CD4-positive, alpha-beta T cell treated with Interleukin-6 at 100 ng/mL for 8 hours (primary cell): ENCODE measurements around the gene LPP.

ENCODE experiments used
- DNase-seq: peaks from one replicate; pipeline ENCODE4 v3.0.0-alpha.2; 2020; ENCODE audit warnings: mixed read lengths, low spot score

LPP gene

DNA sequence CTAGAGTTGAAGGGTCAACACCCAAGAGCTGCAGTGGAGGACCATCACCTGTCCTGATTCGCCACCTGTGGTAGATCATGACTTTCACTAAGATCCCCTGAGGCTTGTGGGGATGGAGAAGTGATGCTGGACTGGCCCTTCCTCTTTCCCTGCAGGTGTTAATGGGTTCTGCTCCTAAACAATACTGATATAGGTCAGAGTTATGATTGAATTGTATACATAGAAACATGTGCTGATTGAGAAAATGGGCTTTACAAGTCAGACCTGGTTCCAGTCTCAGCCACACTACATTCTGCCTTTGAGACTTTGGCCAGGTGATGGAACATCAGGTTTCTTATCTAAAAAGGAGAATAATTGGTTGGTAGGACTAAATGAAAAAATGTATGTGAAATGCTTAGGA, 598.9 kb downstream of the LPP start:
- DNase-seq: no peak

DNA sequence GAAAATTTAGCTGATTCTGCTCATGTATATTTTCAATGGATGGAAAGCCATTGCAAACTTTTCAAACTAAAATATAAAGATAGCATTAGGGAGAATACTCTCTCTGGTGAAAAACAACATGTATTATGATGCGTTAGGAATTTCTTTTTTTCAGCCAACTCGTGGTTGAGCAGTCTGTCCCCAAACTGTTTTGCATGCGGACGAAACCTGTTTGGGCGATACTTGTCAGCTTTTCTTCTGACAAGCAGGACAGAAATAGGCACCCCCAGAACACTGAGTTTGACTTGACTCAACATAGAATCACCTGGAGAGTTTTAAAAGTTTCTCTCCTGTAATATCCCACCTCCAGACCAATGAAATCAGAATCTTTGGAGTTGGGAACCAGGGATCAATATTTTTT, 600.3 kb downstream of the LPP start:
- no peak for DNase-seq

DNA sequence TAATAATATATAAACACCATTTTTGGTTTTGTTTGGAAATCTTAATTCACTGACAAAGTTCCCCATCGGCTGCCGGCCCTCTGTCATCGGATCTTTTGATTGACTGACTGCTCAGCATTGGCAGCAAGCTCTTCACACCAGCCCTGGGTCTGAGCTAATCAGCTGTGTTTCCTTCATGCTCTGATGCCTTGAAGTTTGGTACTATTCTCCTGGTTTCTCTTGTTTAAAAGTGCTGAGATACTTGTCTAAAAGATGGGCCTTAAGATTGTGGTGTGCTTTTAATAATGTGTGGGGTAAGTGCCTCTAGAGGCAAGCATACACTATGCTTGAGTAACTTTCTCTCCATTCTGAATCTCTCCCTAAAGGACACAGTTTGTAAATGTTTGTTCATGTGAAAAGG, 602.3 kb downstream of the LPP start:
- DNase-seq: no peak

DNA sequence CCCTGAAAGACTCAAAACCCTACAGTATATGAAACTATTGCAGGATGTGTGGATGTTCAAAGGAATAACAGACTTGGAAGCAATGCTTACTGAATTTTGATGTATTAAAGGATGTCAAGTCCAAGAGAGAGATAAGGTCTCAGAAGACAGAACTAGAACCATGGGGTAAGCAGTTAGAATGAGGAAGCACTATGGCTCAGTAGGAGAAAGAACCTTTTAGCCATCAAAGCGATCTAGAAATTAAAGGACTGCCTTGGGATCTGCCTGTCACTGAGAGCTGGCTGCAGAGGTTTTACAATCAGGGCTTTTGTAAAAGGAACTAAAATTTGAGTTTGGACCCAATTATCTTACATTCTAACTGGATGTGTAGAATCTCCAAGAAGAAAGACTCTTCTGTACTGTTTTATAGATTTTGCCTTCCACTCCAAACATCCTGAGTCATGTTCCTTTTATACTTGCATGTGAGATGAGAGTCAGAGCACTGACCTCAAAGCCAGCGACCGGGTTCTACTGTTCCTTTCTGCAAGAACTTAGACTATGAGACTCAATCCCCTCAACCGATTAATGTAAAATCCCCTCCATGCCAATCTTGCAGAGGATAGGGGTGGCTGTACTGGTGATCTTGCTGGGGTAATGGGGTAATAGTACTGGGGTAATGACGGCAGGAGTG, 605.5 kb downstream of the LPP start:
- DNase-seq: no peak

DNA sequence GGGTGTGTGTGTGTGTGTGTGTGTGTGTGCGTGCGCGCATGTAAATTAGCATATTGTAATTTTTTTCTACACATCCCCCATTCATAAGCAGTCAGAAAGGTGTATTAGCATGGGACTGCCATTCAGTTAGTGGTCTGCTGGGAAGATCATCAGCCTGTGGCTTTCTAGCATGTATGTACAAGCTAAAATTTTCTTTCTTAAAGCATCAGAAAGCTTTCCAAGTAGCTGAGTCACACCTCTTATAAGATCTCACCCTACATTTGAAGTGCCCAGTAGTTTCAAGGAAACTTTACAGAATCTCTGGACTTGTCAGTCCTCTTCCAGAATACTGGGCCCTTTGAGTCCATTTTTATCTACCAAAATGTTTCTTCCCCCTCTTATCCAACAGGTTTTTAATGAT, 606.5 kb downstream of the LPP start:
- no peak for DNase-seq

DNA sequence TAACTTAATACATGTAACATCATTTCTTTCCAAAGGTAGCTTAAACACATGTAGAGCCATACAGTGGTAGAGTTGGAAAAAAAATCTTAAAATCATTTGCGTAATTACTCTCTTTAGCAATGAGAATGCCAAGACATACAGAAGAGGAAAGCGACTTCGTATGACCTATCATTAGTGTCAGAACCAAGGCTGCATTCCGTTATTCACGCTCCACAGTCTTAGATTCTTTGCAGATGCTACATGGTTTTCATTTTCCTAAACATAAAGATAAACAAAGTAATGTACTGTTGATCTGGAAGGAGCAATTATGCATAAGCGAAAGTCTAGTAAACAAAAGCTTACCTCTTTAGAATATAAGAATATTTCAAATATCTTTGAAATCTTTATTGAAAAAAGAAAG, 607.5 kb downstream of the LPP start:
- no peak for DNase-seq

DNA sequence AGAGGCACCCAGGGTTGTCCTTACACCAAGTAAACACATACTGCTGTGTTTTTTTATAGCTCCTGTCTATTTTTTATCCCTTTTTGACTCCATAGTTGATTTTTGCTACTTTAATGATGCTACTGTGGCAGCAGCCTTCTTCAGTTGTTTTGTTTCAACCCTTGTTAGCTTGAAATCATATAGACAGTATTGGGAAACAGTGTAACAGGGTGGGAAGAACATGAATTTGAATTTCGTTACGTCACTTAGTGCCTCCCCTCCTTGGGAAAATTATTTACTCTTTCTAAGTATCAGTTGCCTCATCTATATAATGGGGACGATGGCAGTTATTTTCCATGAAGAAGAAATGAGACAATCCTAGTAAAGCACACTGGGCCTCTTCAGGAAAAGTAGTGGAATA, 608.0 kb downstream of the LPP start:
- DNase-seq: no peak

DNA sequence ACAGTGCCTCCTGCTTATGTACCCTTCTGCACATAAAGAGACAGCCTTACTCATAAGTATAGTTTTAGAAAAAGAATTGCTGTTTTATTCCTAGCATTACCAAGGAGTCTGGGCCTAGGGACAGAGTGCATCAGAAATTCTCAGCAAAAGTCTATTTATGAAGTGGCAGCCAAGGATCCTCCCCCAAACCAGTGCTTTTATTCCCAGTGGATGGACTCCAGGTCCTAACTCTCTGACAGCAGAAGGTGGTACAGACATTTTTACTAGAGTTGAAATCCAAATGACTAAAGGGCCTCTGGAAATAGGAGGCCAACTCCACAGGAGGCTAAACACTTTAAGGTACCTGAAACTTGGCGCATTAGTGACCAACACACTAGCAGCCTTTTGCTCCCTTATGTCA, 610.7 kb downstream of the LPP start:
- no peak for DNase-seq

DNA sequence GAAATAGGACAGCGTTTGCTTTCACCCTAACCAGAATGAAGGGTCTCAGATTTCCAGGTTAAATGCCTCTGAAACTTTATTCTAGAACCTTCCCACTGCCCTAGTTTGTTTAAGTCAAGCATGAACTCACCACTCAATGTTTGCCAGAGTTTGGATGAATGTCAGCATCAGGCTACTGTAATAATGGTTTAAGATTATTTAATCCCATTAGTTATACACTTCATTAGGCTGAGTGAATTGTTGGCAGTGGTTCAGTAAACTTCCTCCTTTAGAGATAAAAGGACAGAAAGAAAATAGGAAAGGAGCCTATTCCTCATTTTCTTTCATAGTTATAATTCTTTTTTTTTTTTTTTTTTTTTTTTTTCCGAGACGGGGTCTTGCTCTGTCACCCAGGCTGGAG, 615.9 kb downstream of the LPP start:
- no peak for DNase-seq

DNA sequence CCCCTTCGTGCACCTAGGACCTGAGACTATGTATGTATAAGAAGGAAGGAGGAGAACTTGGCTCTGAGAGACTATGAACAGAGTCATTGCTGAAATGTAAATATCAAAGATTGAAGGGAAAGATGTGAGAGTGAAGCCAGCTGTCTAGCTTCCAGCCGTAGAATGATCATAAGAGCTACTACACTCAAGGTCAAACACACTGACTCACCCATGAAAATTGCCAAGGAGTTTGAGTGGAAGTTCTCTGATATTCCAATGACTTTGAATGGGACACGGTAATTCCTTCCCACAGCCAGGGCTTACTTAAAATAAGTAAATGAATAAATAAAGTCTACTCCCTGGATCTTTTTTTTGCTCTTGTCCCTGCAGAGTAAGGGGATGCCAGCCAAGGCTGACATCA, 618.9 kb downstream of the LPP start:
- no peak for DNase-seq

DNA sequence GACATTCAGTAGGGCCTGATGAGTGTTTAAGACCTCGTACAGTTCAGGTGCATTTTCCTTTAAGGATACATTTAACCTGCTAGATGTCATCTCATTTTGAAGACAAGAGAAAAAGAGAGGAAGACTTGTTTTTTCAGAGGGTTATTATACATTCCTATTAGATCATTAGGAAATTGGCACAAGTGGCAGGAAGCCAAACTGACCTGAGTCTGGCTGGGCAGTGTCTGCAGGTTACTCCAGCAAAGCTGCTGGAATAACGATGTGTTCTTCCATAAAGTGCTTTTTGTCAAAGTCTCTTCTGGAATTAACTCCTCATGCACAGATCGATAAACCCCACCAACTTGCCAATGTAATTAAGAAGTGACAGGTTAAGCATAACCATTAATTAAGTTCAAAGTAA, 621.5 kb downstream of the LPP start:
- no peak for DNase-seq

DNA sequence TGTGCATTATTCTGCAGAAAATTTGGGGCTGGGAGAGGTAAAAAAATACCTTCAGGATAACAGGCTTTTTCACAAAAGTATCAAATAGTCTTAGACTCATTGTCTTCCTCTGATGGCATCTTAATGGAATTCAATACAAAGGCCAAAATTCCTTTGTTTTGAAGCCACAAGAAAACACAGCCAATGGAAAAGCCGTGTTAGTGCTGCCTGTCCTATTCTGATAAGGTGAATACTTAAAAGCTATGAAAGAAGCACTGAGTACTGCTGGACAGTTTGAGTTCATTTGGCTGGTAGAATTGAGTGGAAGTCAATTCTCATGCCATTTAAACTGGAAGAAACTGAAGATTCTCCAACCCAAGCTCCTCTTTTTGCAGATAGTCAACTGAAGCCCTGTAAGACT, 622.5 kb downstream of the LPP start:
- DNase-seq: no peak

DNA sequence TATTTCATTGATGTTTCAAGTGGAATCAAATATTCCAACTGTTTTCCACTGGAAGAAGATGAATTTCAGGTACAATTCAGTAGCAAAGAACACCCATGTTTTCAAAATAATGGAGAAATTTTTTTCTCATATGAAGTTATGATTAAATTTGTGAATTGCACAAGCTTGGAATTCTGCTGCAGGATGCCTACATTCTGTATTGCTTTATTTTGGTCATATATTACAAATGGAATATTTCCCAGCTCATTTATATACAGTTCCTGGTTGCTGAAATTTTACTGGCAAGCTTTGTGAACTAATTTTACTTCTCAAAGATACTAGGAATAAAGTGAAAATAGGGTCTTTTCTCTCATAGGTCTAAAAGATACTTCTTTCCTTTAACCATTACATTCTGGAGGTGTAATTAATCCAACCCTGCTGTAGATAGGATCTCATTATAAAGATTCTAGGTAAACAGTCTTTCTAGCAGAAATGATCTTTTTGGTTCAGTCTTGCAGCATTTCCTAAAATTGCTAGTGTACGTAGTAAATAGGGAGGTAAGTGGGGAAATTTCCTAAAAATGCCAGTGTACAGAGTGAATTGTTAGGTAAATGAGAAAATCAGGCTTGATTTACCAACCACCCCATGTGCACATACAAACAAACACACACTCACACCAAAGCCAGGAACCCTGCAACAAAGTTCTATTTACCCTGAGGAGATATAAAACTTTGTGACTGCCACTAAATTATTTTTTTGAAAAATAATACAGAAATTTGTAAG, 624.3 kb downstream of the LPP start:
- no peak for DNase-seq

DNA sequence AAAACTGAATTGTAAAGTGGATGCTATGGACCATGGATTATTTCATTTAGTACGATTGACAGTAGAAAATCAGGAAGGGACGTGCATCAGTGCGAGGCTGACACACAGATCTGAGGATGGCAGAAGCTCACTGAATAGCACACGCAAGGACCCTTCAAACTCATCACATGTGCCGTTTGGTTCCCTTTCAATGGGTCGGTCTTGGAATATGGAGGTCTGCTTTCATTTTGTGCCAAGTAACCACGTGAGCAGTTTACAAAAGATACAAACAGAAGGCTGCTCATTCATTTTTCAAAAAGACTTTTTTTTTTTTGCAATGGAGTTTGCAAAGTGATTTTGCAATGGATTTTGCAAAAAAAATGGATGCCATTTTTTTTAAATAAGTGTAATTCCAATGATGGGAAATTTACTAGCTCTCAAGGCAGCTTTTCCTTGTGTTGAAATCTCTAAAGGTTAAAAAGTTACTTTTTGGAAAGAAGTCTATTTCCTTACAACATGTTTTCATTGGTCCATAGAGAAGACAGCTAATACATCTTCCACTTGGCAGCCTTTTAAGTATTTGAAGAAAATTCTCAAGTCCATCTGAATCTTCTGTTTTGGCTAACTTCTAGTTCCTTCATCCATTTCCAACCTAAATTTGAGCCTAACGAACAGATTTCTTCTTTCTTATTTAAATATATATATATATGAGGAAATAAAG, 625.5 kb downstream of the LPP start:
- DNase-seq: no peak

DNA sequence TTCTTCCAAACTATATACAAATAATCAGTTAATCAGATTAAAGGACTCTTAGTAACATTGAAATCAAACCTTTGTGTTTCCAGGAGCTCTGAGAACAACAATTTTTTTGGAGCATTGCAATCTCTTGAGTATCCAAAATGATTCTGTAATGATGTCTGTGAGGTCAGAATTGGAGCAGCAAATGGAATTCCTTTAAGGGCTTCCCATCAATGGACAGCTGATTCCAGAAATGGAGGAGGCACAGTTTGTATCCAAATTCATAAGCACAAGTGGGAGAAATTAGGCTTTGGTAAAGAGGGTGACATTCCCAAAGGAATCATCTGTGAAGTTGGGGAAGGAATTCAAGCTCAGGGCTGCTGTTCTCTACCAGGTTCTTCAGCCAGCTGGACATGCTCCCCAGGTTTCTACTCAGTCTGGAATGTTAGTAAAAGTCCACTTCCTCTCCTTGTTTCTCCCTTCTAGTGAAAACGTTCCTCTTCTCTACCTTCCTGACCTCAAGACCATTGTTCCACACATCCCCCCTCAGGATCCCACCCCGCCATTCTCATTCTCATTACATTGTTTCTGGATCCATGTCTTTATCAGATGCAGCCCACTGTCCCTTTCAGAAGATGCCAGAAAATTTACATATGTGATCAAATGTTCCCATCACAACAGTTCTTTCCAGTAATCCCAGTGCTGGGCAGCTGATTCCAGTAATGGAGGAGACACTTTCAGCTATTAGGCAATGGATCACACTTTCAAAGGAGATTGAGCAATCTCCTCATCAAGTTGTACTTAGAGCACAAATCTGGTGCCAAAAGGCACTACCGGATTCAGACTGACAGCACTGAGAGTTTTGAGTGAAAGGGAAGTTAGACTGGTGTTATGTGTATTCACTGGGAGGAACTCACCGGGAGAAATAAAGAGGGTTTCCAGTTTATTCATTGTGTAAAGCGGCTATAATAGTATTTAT, 626.5 kb downstream of the LPP start:
- DNase-seq: no peak

DNA sequence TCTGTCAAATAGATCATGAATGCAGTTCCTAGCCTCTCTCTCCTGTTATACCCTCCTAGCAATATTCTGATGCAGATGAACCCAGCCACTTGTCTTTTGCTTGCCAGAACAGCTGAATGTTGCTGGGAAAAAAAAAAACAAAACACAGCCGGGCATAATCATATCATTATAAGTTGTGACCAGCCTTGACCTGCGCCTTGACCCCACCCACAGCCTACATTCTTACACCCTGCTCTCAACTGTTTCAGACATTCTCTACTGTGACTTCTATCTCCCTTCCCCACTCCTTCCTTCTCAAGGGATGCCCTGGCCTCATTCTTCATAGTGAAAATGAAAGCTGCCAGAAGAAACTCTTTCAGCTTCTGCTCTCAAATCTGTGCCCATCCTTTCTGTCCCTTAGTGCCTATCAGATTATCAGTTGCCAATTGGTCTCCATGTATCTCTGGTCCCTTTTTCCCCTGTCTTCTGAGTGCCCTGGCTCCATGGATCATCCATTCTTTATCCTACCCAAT, 628.7 kb downstream of the LPP start:
- no peak for DNase-seq

DNA sequence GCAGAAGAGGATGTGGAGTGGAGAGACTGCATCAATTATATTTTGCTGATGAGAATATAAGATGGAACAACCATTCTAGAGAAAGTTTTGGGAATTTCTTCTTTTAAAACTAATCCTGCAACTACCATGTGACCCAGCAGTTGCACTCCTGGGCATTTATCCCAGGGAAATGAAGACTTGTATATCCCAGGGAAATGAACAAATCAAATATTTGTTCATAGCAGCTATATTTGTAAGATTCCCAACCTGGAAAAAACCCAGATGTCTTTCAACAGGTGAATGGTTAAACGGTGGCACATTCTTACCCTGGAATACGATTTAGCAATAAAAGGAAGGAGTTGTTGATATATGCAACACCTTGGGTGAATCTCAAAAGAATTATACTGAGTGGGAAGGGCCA, 632.5 kb downstream of the LPP start:
- DNase-seq: no peak

DNA sequence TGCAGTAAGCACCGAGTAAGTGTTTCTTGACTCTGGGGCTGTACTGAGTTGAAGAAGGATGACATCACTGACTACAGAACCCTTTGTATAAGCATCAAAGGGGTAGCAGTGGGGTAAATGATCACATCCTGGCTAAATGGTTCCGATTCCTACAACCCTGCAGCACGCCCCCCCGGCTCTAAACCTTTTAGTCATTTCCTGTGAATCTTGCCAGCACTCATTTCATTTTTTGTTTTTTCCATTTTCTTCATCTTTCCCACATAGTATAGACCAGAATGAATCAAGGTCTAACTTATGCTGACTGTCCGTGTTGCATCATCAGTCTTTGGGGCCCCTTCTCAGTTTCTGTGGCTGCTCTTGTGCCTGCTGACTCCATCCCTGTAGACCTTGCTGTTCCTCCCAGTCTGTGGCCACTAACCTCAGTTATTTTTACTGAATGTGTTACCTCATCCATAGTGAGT, 634.7 kb downstream of the LPP start:
- peak; percentile 39 for DNase-seq

DNA sequence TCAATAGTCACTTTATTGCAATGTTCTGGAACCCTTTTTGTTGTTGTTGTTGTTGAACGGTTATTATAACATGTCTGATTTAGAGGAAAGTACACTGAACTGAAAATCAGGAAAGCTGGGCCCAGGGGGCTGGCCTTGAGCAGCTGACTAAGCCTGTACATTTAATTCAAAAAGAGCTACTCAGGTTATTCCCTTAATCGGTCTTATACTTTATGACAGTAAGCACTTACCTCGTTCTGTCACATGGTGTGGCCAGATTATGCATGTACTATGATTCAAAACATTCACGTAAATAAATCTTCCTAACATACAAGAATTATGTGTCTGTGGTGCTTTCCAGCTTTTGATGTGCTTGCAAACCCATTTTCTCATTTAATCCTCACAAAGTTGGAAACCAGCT, 635.3 kb downstream of the LPP start:
- DNase-seq: no peak

DNA sequence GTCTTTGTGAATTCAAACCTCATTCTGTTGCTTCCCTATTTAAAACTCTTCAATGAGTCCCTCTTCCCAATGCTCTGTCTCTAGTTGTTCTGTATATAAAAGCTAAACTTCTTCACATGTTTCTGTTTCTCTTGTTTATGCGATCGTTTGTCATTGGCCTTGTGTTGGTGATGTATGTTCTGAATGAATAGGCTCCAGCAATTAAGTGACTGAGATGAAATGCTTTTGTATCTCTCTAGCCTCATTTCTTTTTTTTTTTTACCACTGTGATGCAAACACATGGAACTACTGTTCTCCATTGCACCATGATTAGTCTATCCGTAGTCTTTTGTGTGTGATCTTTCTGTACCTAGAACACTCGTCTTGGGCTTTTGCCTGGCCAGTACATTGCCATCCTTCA, 637.4 kb downstream of the LPP start:
- no peak for DNase-seq

DNA sequence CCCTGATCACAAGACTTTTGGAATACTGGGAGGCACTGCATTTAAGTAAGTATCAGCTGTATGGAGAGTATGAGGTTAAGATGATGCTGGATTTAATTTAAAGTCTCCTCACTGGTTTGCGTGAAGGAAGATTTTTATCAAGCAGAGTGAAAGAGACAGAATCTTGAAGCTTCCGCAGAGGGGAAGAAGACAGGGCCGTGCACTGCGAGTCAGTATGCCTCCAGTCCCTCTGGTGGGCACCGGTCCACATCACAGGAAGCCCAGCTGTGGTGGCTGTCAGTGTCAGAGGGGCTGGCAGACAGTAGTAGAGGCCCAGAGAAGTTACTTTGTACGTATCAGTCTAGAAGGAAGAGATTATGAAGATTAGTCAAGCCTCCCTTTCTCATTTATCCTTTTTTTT, 638.8 kb downstream of the LPP start:
- no peak for DNase-seq

DNA sequence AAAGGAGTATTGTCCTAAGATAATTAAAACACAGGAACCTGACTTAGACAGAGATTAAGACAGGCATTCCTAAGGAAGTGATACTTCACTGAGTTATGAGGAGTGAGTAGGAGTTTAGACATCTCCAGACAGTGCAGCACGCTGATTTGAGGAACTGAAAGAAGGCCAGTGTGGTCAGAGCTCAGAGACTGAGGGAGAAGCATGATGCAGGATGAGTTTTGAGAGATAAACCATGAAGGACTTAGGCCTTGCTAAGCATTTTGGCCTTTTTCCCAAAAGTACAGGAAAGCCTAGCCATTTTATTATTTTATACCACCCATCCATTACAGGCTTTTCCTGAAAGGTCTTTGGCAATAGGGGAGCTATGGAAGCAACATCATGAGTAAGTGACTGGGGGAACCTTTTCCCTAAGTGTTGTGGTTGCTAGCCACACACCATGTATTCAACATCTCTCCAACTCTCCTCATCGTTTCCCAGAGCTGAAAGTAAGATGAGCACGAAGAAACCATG, 642.2 kb downstream of the LPP start:
- DNase-seq: no peak
